T-helper 2 cell treated with Interferon-gamma antibody and Interleukin-4, amounts not matched to agents 5 μg/mL and 100 μg/mL, for 36 hours (primary cell): Measurements from ENCODE around the gene LIMA1.
"Not testable (repeated sequence)": the region's sequence is repeated elsewhere in the genome, so short reads cannot be mapped to it uniquely, and the experiment has no call there.

ENCODE experiments used
- DNase-seq: peaks from one replicate; pipeline ENCODE4 v3.0.0; 2021; ENCODE audit warnings: low spot score
- H3K27ac Mint-ChIP-seq: one replicate; pipeline ENCODE4 v1.8.0; 2021; ENCODE audit warnings: mild to moderate bottlenecking, mixed read lengths
- H3K27me3 Mint-ChIP-seq: one replicate; pipeline ENCODE4 v1.8.0; 2021; ENCODE audit warnings: low read depth, mixed read lengths
- H3K36me3 Mint-ChIP-seq: one replicate; pipeline ENCODE4 v1.8.0; 2021; ENCODE audit warnings: low read depth, mixed read lengths
- H3K4me1 Mint-ChIP-seq: one replicate; pipeline ENCODE4 v1.8.0; 2021; ENCODE audit warnings: low read depth, mixed read lengths
- H3K4me3 Mint-ChIP-seq: one replicate; pipeline ENCODE4 v1.8.0; 2022; ENCODE audit warnings: mild to moderate bottlenecking, moderate library complexity, mixed read lengths
- H3K9me3 Mint-ChIP-seq: one replicate; pipeline ENCODE4 v1.8.0; 2021; ENCODE audit warnings: mixed read lengths

LIMA1 gene

DNA sequence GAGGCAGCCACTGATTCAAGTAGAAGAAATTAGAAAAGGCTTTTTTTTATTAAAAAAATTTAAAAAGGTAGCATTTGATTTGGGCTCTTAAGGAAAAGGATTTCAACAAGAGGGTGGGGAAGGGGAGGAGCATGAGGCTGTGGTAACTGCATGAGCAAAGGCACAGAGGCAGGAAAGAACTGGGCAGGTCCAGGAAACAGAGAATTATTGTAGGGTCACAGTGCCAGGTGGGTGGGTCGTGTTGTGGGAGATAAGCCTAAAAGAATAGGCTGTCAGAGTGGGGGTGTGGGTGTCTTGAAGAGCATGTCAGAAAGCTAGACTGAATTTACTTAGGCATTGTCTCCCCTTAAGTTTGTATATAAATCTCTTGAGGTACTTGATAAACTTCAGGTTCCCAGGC is 7.8 kb downstream of the LIMA1 start:
- Mint-ChIP-seq H3K27me3 (no peaks in the 10 kb centered on the region), H3K27ac (peak overlapping the region; percentile 42), H3K4me1 (peaks cover 21% of the 10 kb centered on the region), H3K9me3 (no peaks in the 10 kb centered on the region), H3K36me3 (peaks cover 2% of the 10 kb centered on the region), H3K4me3 (no peak overlapping the region)
- DNase-seq, result no peak

DNA sequence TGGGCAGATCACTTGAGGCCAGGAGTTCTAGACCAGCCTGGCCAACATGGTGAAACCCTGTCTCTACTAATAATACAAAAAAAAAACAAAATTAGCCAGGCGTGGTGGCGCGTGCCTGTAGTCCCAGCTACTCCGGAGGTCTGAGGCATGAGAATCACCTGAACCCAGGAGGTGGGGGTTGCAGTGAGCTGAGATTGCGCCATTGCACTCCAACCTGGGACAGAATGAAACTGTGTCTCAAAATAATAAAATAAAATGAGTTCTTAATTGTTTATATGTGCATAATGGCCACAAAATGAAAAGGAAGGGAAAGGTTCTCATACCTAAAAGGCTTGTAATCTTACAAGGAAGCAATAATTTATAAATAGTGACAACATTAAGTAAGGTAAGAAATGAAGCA is 8.2 kb downstream of the LIMA1 start:
- H3K27me3 Mint-ChIP-seq, H3K9me3 Mint-ChIP-seq, H3K27ac Mint-ChIP-seq, H3K4me3 Mint-ChIP-seq, DNase-seq, H3K36me3 Mint-ChIP-seq: not testable (repeated sequence)
- H3K4me1 Mint-ChIP-seq, result peaks cover 21% of the 10 kb centered on the region

DNA sequence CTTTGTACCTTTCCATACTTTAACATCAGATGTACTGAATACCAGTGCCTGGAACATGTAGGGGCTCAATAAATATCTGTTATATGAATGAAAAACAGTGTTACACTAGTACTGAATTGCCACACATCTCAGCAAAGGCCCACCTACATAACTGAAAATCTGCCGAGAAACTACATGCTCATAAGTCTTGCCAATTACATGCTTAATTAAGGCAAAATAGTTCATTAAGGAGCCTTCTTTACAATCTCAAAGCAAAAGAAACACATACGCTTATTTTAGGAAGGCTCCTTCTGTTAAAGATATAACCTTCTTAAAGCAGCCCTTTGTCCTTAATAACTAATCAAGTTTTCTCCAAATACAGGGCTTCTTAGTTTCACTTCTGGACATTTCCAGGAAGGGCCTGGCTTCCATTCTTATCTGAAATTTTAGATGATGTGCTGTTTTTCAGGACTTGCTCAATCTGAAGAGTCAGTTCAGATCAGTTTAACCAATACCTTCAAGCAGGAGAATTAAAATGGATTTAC is 11.5 kb downstream of the LIMA1 start:
- Mint-ChIP-seq H3K4me1 (peaks cover 19% of the 10 kb centered on the region), H3K9me3 (no peaks in the 10 kb centered on the region), H3K27me3 (no peaks in the 10 kb centered on the region), H3K27ac (no peak overlapping the region), H3K36me3 (peaks cover 2% of the 10 kb centered on the region), H3K4me3 (no peak overlapping the region)
- no peak for DNase-seq

DNA sequence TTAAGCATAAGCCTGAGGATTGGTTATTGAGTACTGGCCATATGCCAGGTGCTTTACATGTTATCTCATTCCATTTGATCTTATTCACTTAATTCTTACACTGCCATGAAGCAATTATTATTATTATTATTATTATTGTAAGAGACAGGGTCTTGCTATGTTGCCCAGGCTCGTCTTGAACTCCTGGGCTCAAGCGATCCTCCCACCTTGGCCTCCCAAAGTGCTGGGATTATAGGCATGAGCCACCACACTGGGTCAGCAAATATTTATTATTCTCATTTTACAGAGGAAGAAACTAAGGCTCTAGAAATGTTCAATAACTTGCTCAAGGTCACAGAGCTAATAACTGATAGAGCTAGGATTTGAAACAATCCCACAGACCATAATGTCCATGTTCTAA is 14.8 kb downstream of the LIMA1 start:
- Mint-ChIP-seq H3K27ac (no peak overlapping the region), H3K4me3 (no peak overlapping the region), H3K36me3 (peaks cover 7% of the 10 kb centered on the region), H3K4me1 (peaks cover 12% of the 10 kb centered on the region), H3K9me3 (no peaks in the 10 kb centered on the region), H3K27me3 (no peaks in the 10 kb centered on the region)
- no peak for DNase-seq

DNA sequence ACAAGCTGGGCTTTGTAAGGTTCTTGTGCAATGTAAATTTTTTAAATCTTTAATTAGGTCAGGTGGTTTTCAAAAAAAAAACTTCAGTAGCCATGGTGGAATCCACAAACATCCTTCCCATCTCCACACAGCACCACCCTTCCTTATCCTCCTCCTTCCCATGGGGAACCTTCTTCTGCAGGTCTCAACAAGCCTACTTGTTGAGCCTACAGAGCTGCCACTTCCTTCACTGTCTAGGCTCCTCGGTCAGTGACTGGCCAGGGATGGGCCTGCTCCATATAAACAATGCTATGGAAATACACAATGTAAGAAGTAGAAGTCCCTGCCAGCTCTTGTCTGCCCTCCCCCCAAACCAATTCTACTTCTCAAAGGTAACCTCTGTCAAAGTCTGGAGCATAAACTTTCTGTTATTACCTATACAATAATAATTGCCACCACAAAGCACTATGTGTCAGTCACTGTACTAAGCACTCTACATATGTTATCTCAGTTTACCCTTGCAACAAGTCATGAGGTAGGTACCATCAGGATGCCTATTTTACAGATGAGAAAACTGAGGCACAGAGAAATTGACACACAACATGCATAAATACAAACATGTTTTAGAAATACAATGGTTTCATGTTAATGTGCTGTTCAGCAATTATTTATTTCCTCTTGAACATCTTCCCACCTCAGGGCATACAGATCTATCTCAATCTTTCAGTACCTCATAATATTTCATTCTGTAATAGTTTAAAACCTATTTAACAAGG is 17.4 kb downstream of the LIMA1 start:
- H3K4me3 Mint-ChIP-seq, result no peak overlapping the region
- H3K9me3 Mint-ChIP-seq, result peaks cover 5% of the 10 kb centered on the region
- H3K27ac Mint-ChIP-seq, result peak overlapping the region; percentile 58
- DNase-seq, result no peak
- peaks cover 23% of the 10 kb centered on the region for H3K4me1 Mint-ChIP-seq
- H3K27me3 Mint-ChIP-seq, result no peaks in the 10 kb centered on the region
- peaks cover 12% of the 10 kb centered on the region for H3K36me3 Mint-ChIP-seq

DNA sequence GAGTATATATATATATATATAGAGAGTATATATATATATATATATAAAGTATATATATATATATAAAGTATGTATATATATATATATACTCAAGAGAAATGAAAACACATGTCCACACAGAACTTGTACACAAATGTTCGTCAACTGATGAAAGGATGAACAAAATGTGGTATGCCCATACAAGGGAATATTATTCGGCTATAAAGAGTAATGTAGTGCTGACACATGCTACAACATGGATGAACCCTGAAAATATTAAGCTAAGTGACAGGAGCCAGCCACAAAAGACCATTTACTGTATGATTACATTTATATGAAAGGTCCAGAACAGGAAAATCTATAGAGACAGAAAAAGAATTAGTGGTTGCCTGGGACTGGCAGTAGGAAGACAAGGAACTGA is 19.5 kb downstream of the LIMA1 start:
- Mint-ChIP-seq H3K4me1 (peaks cover 32% of the 10 kb centered on the region), H3K27ac (no peak overlapping the region), H3K9me3 (peaks cover 5% of the 10 kb centered on the region), H3K27me3 (no peaks in the 10 kb centered on the region), H3K4me3 (no peak overlapping the region), H3K36me3 (peaks cover 18% of the 10 kb centered on the region)
- DNase-seq, result no peak

DNA sequence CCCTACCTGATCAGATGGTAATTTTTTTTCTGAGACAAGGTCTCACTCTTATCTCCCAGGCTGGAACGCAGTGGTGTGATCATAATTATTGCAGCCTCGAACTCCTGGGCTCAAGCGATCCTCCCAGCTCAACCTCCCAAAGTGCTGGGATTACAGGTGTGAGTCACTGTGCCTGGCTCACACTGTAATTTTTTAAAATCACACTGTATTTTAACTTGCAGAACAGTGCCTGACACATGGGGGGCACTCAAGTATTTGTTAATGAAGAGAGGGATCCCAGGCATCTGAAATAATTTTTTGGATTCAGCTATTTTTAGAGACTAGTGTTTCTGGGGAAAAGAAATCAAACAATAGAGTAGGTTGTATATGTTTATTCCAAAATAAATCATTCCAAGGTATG is 21.7 kb downstream of the LIMA1 start:
- no peak overlapping the region for H3K4me3 Mint-ChIP-seq
- peaks cover 18% of the 10 kb centered on the region for H3K36me3 Mint-ChIP-seq
- no peak for DNase-seq
- H3K27me3 Mint-ChIP-seq, result no peaks in the 10 kb centered on the region
- peaks cover 5% of the 10 kb centered on the region for H3K9me3 Mint-ChIP-seq
- no peak overlapping the region for H3K27ac Mint-ChIP-seq
- H3K4me1 Mint-ChIP-seq, result peaks cover 42% of the 10 kb centered on the region

DNA sequence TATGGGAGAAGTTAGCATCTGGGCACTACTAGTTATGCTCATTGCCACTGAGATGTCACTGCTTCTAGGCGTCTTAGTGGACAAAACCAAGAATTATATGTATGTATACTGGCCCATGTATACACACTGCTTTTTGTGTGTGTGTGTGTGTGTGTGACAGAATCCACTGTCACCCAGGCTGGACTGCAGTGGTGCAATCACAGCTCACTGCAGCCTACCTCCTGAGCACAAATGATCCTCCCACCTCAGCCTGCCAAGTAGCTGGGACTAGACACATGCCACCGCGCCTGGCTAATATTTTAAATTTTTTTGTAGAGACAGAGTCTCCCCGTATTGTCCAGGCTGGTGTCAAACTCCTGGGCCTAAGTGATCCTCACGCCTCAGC is 25.2 kb downstream of the LIMA1 start:
- Mint-ChIP-seq H3K4me1 (peaks cover 46% of the 10 kb centered on the region), H3K27ac (peak overlapping the region; percentile 33), H3K9me3 (peaks cover 2% of the 10 kb centered on the region), H3K4me3 (no peak overlapping the region), H3K27me3 (no peaks in the 10 kb centered on the region), H3K36me3 (peaks cover 10% of the 10 kb centered on the region)
- no peak for DNase-seq

DNA sequence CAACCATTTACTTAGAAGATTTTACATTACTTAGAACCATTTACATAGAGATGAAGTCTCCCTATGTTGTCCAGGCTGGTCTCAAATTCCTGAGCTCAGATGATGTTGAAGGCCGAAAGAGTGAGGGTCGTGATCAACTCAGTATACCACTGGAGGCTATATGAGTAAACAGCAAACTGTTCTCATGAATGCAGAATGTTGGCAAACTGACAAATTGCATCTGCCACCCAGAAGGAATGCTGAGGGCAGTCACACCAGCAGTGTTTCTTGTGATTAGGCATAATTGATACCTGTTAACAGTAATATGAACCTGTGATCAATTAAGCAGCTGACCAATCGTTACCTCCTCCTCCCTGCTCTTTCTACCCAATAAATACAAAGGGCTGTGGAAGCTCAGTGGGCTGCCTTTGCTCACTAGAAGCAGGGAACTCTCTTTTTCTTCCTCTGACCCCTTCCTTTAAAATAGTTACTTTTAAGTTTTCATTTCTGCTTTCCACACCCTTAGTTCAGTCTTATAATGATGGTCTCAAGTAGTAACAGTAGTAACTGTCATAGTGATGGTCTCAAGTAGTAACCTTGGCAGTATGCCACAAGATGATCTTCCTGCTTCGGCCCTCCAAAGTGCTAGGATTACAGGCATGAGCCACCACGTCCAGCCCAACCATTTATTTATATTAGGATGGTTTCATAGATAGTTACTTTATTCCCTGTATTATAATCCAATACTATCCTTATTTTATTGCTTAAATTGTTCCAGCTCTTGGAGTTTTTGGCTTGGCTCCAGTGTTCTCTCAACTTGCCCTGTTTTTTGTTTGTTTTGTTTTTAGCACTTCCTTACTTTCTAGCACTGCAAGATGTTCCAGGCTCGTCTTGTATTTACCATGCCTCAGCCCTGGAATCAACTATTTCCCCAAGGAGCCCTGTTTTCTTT is 25.8 kb downstream of the LIMA1 start:
- H3K9me3 Mint-ChIP-seq, result no peaks in the 10 kb centered on the region
- peaks cover 7% of the 10 kb centered on the region for H3K36me3 Mint-ChIP-seq
- peaks cover 49% of the 10 kb centered on the region for H3K4me1 Mint-ChIP-seq
- H3K27ac Mint-ChIP-seq, result peak overlapping the region; percentile 46
- no peaks in the 10 kb centered on the region for H3K27me3 Mint-ChIP-seq
- no peak overlapping the region for H3K4me3 Mint-ChIP-seq
- no peak for DNase-seq

DNA sequence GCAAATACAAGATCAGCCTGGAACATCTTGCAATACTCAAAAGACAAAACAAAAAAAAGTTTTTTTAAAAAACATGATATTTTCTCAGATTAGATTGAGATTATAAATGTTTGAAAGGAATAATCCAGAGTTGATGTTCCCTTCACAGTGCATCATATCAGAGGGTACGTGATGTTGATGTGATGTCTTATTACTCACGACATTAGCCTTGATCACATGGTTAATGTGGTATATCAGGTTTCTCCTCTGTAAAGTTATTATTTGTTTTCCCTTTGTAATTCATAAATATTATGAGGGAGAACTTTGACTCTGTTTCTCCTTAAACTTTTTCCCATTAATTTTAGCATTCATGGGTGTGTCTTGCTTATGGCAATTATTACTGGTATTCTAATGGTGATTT is 26.6 kb downstream of the LIMA1 start:
- peaks cover 7% of the 10 kb centered on the region for H3K36me3 Mint-ChIP-seq
- no peaks in the 10 kb centered on the region for H3K9me3 Mint-ChIP-seq
- H3K4me1 Mint-ChIP-seq, result peaks cover 51% of the 10 kb centered on the region
- no peak overlapping the region for H3K27ac Mint-ChIP-seq
- H3K4me3 Mint-ChIP-seq, result no peak overlapping the region
- H3K27me3 Mint-ChIP-seq, result no peaks in the 10 kb centered on the region
- no peak for DNase-seq

DNA sequence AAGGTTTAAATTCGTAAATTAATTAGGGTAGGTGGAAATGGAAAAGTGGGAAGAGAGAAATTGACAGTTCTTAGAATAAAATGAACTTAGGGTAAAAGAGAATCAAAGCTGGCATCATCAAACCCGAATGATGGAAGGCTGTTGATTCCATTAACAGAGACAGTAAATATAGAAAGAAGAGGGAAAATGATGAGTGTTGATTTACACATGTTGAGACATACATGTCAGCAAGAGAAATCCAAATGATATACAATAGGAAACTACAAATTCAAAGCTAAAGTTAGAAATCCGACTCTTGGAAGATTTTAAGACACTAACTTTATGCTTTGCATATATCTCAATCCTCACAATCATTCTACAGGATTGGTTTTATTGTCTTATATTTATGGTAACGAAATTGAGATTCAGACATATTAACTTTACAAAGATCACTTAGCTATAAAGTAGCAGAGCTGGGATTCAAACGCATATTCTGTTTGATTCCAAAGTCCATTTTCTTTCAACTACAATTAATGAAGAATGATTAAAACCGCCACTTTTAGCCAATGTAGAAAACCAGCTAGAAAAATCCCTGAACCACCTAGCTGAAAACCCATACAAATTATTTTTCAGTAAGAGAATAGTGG is 30.2 kb downstream of the LIMA1 start:
- no peaks in the 10 kb centered on the region for H3K27me3 Mint-ChIP-seq
- H3K27ac Mint-ChIP-seq, result peak overlapping the region; percentile 41
- H3K36me3 Mint-ChIP-seq, result peaks cover 6% of the 10 kb centered on the region
- no peak for DNase-seq
- H3K4me1 Mint-ChIP-seq, result peaks cover 55% of the 10 kb centered on the region
- peak overlapping the region; percentile 10 for H3K4me3 Mint-ChIP-seq
- H3K9me3 Mint-ChIP-seq, result no peaks in the 10 kb centered on the region

DNA sequence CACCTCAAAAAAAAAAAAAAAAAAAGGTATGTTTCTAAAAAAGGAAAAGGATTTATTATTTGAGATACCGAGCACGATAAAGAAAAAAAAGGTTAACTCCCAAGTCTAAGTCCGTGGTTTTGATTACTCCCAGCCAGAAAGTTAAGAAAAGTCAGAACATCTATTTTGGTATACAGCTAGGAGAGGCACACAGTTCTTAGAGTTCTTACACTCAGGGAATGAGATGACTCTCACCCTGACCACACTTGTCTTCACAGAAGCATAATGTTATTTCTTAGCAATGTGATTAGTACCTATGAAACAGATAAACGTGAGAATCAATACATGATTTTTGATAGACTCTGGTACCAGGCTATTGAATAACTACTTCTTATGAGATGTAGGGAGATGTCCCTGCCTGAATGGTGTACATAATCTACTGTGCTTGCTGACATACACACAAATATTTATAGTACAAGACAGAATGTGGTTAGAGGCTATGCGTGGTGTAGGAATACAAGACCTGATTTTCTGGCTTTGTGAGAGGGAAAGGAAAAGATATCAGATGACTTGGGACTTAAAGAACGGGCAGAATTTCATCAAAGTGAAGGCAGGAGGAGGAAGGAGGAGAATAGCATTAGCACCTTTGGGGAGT is 31.6 kb downstream of the LIMA1 start:
- no peak for DNase-seq
- Mint-ChIP-seq H3K4me3 (peak overlapping the region; percentile 37), H3K36me3 (peaks cover 9% of the 10 kb centered on the region), H3K27ac (peak overlapping the region; percentile 65), H3K4me1 (peaks cover 48% of the 10 kb centered on the region), H3K27me3 (no peaks in the 10 kb centered on the region), H3K9me3 (no peaks in the 10 kb centered on the region)

DNA sequence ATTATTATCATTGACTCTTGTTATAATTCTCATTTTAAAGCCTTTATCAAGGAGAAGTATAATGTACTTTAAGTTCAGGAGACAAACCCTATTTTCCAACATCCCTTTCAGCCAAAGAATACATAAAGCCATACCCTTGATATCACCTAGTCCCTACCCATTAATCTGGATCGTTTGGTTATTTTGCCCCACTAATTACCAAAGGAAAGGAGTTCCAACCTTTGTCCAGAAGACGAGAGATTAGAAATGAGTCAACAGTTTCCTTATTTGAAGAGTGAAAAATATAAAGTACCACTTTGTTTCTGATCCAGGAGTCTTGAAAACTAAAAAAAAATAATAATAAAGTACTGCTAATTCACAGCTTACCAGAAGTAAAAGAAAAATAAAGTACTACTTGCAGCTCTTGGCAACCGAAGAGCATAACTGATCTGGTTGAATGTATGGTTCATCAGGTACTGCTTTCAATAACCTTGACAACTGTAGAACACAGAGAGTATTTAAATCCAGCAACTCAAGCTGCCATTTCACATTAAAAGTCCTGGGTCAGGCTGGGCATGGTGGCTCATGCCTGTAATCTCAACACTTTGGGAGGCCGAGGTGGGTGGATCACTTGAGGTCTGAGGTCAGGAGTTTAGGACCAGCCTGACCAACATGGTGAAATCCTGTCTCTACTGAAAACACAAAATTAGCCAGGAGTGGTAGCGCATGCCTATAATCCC is 33.7 kb downstream of the LIMA1 start:
- Mint-ChIP-seq H3K9me3 (no peaks in the 10 kb centered on the region), H3K4me3 (peak overlapping the region; percentile 71), H3K36me3 (peaks cover 11% of the 10 kb centered on the region), H3K27me3 (no peaks in the 10 kb centered on the region), H3K27ac (peak overlapping the region; percentile 76), H3K4me1 (peaks cover 56% of the 10 kb centered on the region)
- peak; percentile 30 for DNase-seq
